H1 (cell line): ENCODE measurements around the gene VNN1. TPM values are rescaled to one million over a fixed set of nuclear protein-coding genes. Genes with fewer than 3 reads are reported as not detected.

Source experiments
- CTCF ChIA-PET: fragments of 300-600 bp; sonication (Branson Sonifier 250); formaldehyde crosslinking; loops from one replicate; lab custom pipeline; 2021; ENCODE audit not compliant: partially characterized antibody; lab: Charles Lee
- POLR2A ChIA-PET: fragments of 300-600 bp; sonication (Branson Sonifier 250); formaldehyde crosslinking; loops from one replicate; lab custom pipeline; 2021; ENCODE audit warnings: inconsistent platforms; ENCODE audit not compliant: partially characterized antibody; lab: Charles Lee
- DNase-seq, 2 experiments: peaks; one replicate each; pipeline versions ENCODE4 v3.0.0 to v3.0.0-alpha.2; 2010 to 2022; ENCODE audit warnings: low spot score in 2 of 2, low read depth in 1 of 2, mixed read lengths in 1 of 2
- FAIRE-seq: peaks from 2 replicates; lab custom pipeline; 2011; peaks lifted over from hg19 to GRCh38; lab: Jason Lieb, UNC
- H2AFZ ChIP-seq: 2 replicates; pipeline ENCODE4 v1.8.1; 2012; ENCODE audit warnings: low read length, inconsistent platforms
- H2AK5ac ChIP-seq: 2 replicates; pipeline ENCODE4 v1.6.1; 2013; ENCODE audit warnings: low read depth, low read length
- H2BK120ac ChIP-seq: replicated peaks from 2 replicates; pipeline ENCODE3; 2013; ENCODE audit warnings: low read depth, low read length, inconsistent platforms
- H2BK12ac ChIP-seq: 2 replicates; pipeline ENCODE4 v1.6.1; 2013; ENCODE audit warnings: low read depth, low read length
- H2BK15ac ChIP-seq: 2 replicates; pipeline ENCODE4 v1.6.1; 2013; ENCODE audit warnings: low read length
- H2BK20ac ChIP-seq: 2 replicates; pipeline ENCODE4 v1.6.1; 2013; ENCODE audit warnings: low read length
- H2BK5ac ChIP-seq: 2 replicates; pipeline ENCODE4 v1.6.1; 2013; ENCODE audit warnings: low read depth, low read length
- H3K14ac ChIP-seq: 2 replicates; pipeline ENCODE4 v1.6.1; 2013; ENCODE audit warnings: inconsistent platforms; ENCODE audit not compliant: insufficient read length
- H3K18ac ChIP-seq: 2 replicates; pipeline ENCODE4 v1.6.1; 2013; ENCODE audit warnings: low read length; ENCODE audit errors: extremely low read depth
- H3K23ac ChIP-seq: 2 replicates; pipeline ENCODE4 v1.6.1; 2013; ENCODE audit warnings: inconsistent platforms; ENCODE audit not compliant: insufficient read length
- H3K23me2 ChIP-seq: 2 replicates; pipeline ENCODE4 v1.6.1; 2013; ENCODE audit warnings: low read depth, low read length
- H3K27ac ChIP-seq: 2 replicates; pipeline ENCODE4 v1.6.1; 2011; ENCODE audit warnings: low read depth, low read length, inconsistent platforms
- H3K27me3 ChIP-seq, 4 experiments: replicated peaks in 1 of 4; 1 replicate in 1 of 4; 2 replicates in 3 of 4; pipeline versions ENCODE4 v1.6.1 to v1.8.1; 2011 to 2013; ENCODE audit warnings: low read length in 3 of 4, mild to moderate bottlenecking in 3 of 4, inconsistent platforms in 2 of 4, mixed read lengths in 2 of 4, moderate library complexity in 1 of 4; ENCODE audit not compliant: control insufficient read depth in 3 of 4, insufficient read depth in 3 of 4; ENCODE audit errors: extremely low read depth in 1 of 4
- H3K36me3 ChIP-seq, 4 experiments: 2 replicates each; pipeline versions ENCODE4 v1.6.1 to v1.8.1; 2011 to 2013; ENCODE audit warnings: mild to moderate bottlenecking in 4 of 4, low read length in 3 of 4, moderate library complexity in 2 of 4, control low read depth in 1 of 4, inconsistent platforms in 1 of 4; ENCODE audit not compliant: insufficient read depth in 4 of 4, control insufficient read depth in 2 of 4
- H3K4ac ChIP-seq: replicated peaks from 2 replicates; pipeline ENCODE3; 2013; ENCODE audit warnings: low read length, low read depth, mixed read lengths, inconsistent platforms; ENCODE audit not compliant: insufficient read length
- H3K4me1 ChIP-seq, 4 experiments: replicated peaks in 1 of 4; 1 replicate in 1 of 4; 2 replicates in 3 of 4; pipeline versions ENCODE4 v1.6.1 to v1.8.1; 2011 to 2013; ENCODE audit warnings: low read length in 3 of 4, inconsistent platforms in 2 of 4, mixed read lengths in 1 of 4; ENCODE audit not compliant: insufficient read depth in 4 of 4, control insufficient read depth in 3 of 4
- H3K4me2 ChIP-seq, 2 experiments: 2 replicates each; pipeline versions ENCODE4 v1.6.1 to v1.8.1; 2011 to 2013; ENCODE audit warnings: low read depth in 2 of 2, low read length in 2 of 2, control low read depth in 1 of 2, inconsistent platforms in 1 of 2, mild to moderate bottlenecking in 1 of 2; ENCODE audit not compliant: insufficient read depth in 1 of 2
- H3K4me3 ChIP-seq, 4 experiments: fragments of 200-600, 300-600 bp in 1 of 4; sonication (generic), shearing (Covaris generic), sonication (Bioruptor Twin) in 1 of 4; 2 replicates each; pipeline versions ENCODE4 v1.5.1 to v1.8.1; 2011 to 2016; ENCODE audit warnings: low read length in 4 of 4, low read depth in 3 of 4, control low read depth in 2 of 4, inconsistent platforms in 2 of 4, mild to moderate bottlenecking in 2 of 4, mixed read lengths in 1 of 4, moderate library complexity in 1 of 4; ENCODE audit not compliant: insufficient read depth in 2 of 4; ENCODE audit errors: extremely low read depth in 1 of 4
- H3K56ac ChIP-seq: replicated peaks from 2 replicates; pipeline ENCODE3; 2013; ENCODE audit warnings: low read depth, mild to moderate bottlenecking, mixed read lengths, low read length, inconsistent platforms; ENCODE audit not compliant: insufficient read length
- H3K79me1 ChIP-seq: 2 replicates; pipeline ENCODE4 v1.6.1; 2013; ENCODE audit warnings: low read depth, low read length, control low read depth
- H3K79me2 ChIP-seq, 2 experiments: 2 replicates each; pipeline versions ENCODE4 v1.6.1 to v1.8.1; 2012 to 2013; ENCODE audit warnings: low read length in 2 of 2, mild to moderate bottlenecking in 2 of 2, inconsistent platforms in 1 of 2; ENCODE audit not compliant: insufficient read depth in 2 of 2, control insufficient read depth in 1 of 2
- H3K9ac ChIP-seq, 4 experiments: replicated peaks in 1 of 4; 1 replicate in 1 of 4; 2 replicates in 3 of 4; pipeline versions ENCODE4 v1.6.1 to v1.8.1; 2011 to 2013; ENCODE audit warnings: low read depth in 3 of 4, low read length in 3 of 4, control low read depth in 2 of 4, mild to moderate bottlenecking in 2 of 4, moderate library complexity in 2 of 4, inconsistent platforms in 1 of 4; ENCODE audit errors: extremely low read depth in 1 of 4
- H3K9me3 ChIP-seq, 2 experiments: 2 replicates each; pipeline versions ENCODE4 v1.6.1 to v1.8.1; 2012 to 2013; ENCODE audit warnings: mild to moderate bottlenecking in 2 of 2, moderate library complexity in 2 of 2, control low read depth in 1 of 2, inconsistent platforms in 1 of 2, low read depth in 1 of 2, low read length in 1 of 2, mixed read lengths in 1 of 2; ENCODE audit not compliant: insufficient read depth in 2 of 2
- H4K20me1 ChIP-seq, 2 experiments: replicated peaks in 1 of 2; 2 replicates each; pipeline versions ENCODE3 to v1.8.1; 2011 to 2013; ENCODE audit warnings: inconsistent platforms in 2 of 2, low read length in 2 of 2, mild to moderate bottlenecking in 1 of 2; ENCODE audit not compliant: insufficient read depth in 2 of 2, control insufficient read depth in 1 of 2
- H4K5ac ChIP-seq: 2 replicates; pipeline ENCODE4 v1.6.1; 2013; ENCODE audit warnings: low read length, low read depth, mixed read lengths, inconsistent platforms; ENCODE audit not compliant: insufficient read length
- H4K8ac ChIP-seq: 2 replicates; pipeline ENCODE4 v1.8.0; 2013; ENCODE audit warnings: mild to moderate bottlenecking, moderate library complexity, low read length, inconsistent platforms; ENCODE audit not compliant: insufficient read depth; ENCODE audit errors: extremely low read depth
- H4K91ac ChIP-seq: replicated peaks from 2 replicates; pipeline ENCODE3; 2013; ENCODE audit warnings: low read length, mixed read lengths, inconsistent platforms; ENCODE audit not compliant: insufficient read length
- ATF3 ChIP-seq: IDR thresholded peaks from 2 replicates; pipeline ENCODE4 v1.6.1; 2011; ENCODE audit warnings: low read depth, mild to moderate bottlenecking, low read length; ENCODE audit not compliant: insufficient read depth
- KDM1A ChIP-seq: fragments of 200-600, 300-600 bp; sonication (generic); IDR thresholded peaks from 2 replicates; pipeline ENCODE4 v1.7.1; 2016; ENCODE audit warnings: mild to moderate bottlenecking, low read length, borderline replicate concordance
- POLR2A ChIP-seq, 2 experiments: IDR thresholded peaks; 1 replicate in 1 of 2; 2 replicates in 1 of 2; pipeline ENCODE4 v1.6.1; 2011; ENCODE audit warnings: low read depth in 2 of 2, low read length in 2 of 2, mild to moderate bottlenecking in 2 of 2; ENCODE audit errors: control extremely low read depth in 1 of 2
- SP1 ChIP-seq: IDR thresholded peaks from 2 replicates; pipeline ENCODE4 v1.6.1; 2011; ENCODE audit warnings: low read depth, low read length
- WGBS, 2 experiments: shearing (Covaris generic) in 1 of 2; methylation state at CpG; one replicate each; pipeline versions ENCODE4 v1.1.6 to v1.1.7; 2013 to 2015; ENCODE audit warnings: low lambda C conversion rate in 2 of 2, mixed read lengths in 2 of 2, inconsistent platforms in 1 of 2, low coverage in 1 of 2, missing lambda C conversion rate in 1 of 2; ENCODE audit not compliant: insufficient replicate concordance in 2 of 2, insufficient coverage in 1 of 2, insufficient read length in 1 of 2; ENCODE audit errors: extremely low coverage in 1 of 2, missing lambda C conversion rate in 1 of 2; 5-methylcytosine and 5-hydroxymethylcytosine counted together
- polyA plus RNA-seq, 7 experiments: library from polyadenylated mRNA; depleted of rRNA in 3 of 7; stranded (reverse) in 5 of 7; unstranded in 2 of 7; fragments of >200 nt in 5 of 7; fragments of 200-250 nt in 2 of 7; gene quantifications; 1 replicate in 5 of 7; 2 replicates in 1 of 7; 4 replicates in 1 of 7; pipeline versions ENCODE4 v1.2.1 to v1.2.3, GENCODE V29; 2011 to 2013; ENCODE audit warnings: missing spikeins in 2 of 7, mixed read lengths in 2 of 7
- total RNA-seq: library from RNA; stranded (reverse); fragmentation: NEBNext Ultra II Directional; extraction: Animal tissue kit (Norgen Biotek cat#: 25700); gene quantifications from 2 replicates; pipeline ENCODE4 v1.2.1, GENCODE V29; 2021

VNN1 gene
- total and polyA plus RNA-seq, 2 of the 8 experiments (the other 6 are each of a cell fraction or from before 2014, with no cell fraction given), result not detected

GRCh38 chr6:132763269-132763668, 49.4 kb upstream of the VNN1 start:
- FAIRE-seq (no peak), DNase-seq (no peak)
- Histone ChIP-seq H3K23ac (no peak overlapping the region), H3K4me3 (no peak overlapping the region), H4K20me1 (no peaks in the 10 kb centered on the region), H4K5ac (no peak overlapping the region), H2BK5ac (no peak overlapping the region), H3K56ac (no peak overlapping the region), H3K14ac (no peak overlapping the region), H3K79me1 (no peaks in the 10 kb centered on the region), H4K91ac (no peak overlapping the region), H3K4me2 (no peak overlapping the region), H3K79me2 (no peaks in the 10 kb centered on the region), H3K36me3 (no peaks in the 10 kb centered on the region), H3K27ac (no peak overlapping the region), H2BK120ac (no peak overlapping the region), H3K27me3 (no peaks in the 10 kb centered on the region), H3K9ac (no peak overlapping the region), H2BK12ac (no peak overlapping the region), H3K4me1 (no peaks in the 10 kb centered on the region), H2AK5ac (no peak overlapping the region), H3K4ac (no peak overlapping the region), H2AFZ (no peak overlapping the region), H4K8ac (no peak overlapping the region), H2BK15ac (no peak overlapping the region), H2BK20ac (no peak overlapping the region), H3K9me3 (no peaks in the 10 kb centered on the region), H3K23me2 (no peaks in the 10 kb centered on the region; the same call in 1 of the 2 replicates), H3K18ac (no peak overlapping the region)
- TF ChIP-seq SP1 (no peak), KDM1A (no peak), ATF3 (no peak), POLR2A (IDR thresholded peaks at IDR 0.05; ENCODE audit: control extremely low read depth in 1 of 2, low read depth in 2 of 2, low read length in 2 of 2) (no peak)
- 95% methylated on average over 2 of the region's 2 CpGs; no CpG with 5 or more reads in 1 of the 2 experiments for WGBS, 2 experiments
- CTCF ChIA-PET, result interaction anchor here (0.7 to 3.8 kb wide), 15 partner anchors 13 to 1135 kb away, joined by 3 to 28 read pairs (median 3); partner anchors contain the start of genes MED23, STX7, TAAR1 and TAAR5
- POLR2A ChIA-PET, result interaction anchor here (1.3 kb wide), 1 partner anchor 52 kb away, joined by 6 read pairs; the partner anchor contains the start of gene RPS12
